HG03066 (cell line): Measurements from ENCODE around the gene GULP1.
"Not testable (repeated sequence)": the region's sequence is repeated elsewhere in the genome, so short reads cannot be mapped to it uniquely, and the experiment has no call there.

Experiments
- ATAC-seq: cut with Tn5 transposase; IDR thresholded peaks from one replicate; pipeline ENCODE4 v1.9.1; 2021; ENCODE audit warnings: low read depth; ENCODE audit not compliant: unreplicated experiment

Gene GULP1

GRCh38 chr2:188580738-188581137 is 289.1 kb downstream of the GULP1 start:
- ATAC-seq, result no peak

DNA sequence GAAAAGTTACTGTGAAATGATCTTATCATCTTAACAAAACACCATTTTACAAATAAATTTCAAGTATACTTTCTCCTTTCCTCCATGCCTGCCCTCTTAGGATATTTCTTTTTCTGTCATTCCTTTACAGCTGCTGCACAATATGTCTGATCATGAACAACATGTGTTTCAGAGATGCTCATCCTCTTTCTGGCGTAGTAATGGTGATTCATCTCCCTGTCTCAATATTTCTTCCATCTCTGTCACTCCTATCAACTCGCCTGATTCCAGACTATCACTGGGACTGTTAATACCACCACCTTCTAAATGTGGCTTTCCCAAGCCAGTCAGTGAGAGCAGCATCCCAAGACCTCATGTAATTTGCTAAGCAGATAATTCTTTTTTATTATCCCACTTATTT is 290.5 kb downstream of the GULP1 start:
- no peak for ATAC-seq

- no peak for ATAC-seq
These were observed 296.6 kb downstream of the GULP1 start for GRCh38 chr2:188588235-188588634.

DNA sequence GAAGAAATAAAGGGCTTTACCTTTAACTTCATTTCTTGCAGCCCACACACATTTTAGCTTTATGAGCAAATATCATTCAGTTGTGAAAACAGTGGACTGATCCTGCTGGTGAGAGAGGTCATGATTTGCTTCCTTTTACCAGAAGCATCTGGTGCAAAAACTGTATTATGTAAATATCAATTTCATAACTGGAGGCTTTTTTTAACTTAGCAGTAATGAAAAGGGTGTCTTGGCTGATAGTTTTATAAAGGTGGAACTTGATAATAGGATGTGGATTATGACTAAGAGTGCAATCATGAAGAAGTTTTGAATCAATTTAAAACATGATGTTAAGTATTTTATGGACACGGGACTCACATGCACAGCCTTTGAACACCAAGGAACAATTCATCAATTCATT is 304.4 kb downstream of the GULP1 start:
- no peak for ATAC-seq

GRCh38 chr2:188598551-188598950 is 306.9 kb downstream of the GULP1 start:
- no peak for ATAC-seq

- ATAC-seq, result no peak
These were observed 307.5 kb downstream of the GULP1 start for GRCh38 chr2:188599140-188599539.

DNA sequence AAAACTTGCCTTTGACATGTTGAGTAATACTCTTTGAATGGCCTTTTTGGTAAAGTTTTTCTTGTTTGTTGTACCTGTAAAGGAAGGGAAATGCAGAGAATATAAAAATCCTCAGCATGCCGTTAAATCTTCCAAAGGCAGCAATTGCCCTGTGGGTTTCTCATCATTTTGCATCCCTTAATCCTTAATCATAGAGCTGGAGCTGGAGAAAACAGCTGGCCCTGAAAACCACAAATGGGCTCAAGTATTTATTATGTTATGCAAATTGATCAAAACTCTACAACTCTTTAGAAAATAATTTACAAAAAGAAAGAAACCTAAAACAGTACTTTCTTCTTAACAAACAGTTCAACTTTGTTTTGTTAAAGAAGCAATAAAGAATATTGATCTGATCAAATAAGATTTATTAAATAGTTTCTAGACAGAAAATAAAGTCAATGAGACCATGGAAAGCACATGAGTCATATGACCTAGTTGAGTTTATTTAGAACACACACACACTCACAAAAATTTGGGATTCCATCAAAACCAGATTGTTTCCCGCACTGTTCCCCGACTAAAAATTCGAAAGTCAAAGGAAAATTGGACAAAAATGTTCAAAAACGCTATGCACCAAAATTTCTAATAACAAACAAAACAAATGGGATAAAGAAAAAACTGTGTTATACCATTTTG is 309.0 kb downstream of the GULP1 start:
- ATAC-seq, result no peak

DNA sequence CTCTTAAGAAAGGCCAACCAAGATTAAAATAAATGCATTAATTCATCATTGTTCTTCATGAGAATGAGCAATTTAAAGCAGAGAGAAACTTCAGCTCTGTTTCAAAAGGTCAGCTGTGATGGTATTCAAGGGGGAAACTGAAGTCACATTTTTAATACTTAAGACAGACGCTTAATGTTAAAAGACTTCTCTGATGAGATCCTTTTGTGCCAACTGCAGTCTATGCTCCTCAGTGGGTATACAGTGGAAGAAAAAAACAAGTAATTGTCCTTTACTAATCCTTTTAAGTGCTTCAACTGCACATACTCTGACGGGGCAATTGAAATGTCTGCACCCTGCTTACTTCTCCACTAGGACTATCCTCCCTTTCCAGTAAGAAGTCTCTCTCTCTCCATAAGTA is 309.7 kb downstream of the GULP1 start:
- no peak for ATAC-seq

- ATAC-seq, result no peak
These were observed 310.3 kb downstream of the GULP1 start for GRCh38 chr2:188601927-188602326.

DNA sequence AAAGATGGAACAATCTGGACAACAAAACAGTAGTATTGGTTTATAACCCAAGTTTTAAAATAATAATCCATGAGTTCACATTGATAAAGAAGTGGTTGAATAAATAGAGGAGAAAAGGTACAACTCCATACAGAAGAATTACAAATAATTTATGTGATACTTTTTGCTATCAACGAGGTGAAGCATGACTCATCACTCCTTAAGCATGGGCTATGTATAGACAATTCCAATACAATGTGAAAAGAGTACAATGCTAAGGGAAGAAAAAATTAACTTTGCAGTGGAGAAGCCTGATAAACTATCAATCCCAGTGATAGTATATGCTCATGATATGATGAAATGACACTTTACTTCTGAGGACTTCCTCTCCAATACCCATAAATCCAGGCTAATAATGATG is 312.9 kb downstream of the GULP1 start:
- no peak for ATAC-seq

DNA sequence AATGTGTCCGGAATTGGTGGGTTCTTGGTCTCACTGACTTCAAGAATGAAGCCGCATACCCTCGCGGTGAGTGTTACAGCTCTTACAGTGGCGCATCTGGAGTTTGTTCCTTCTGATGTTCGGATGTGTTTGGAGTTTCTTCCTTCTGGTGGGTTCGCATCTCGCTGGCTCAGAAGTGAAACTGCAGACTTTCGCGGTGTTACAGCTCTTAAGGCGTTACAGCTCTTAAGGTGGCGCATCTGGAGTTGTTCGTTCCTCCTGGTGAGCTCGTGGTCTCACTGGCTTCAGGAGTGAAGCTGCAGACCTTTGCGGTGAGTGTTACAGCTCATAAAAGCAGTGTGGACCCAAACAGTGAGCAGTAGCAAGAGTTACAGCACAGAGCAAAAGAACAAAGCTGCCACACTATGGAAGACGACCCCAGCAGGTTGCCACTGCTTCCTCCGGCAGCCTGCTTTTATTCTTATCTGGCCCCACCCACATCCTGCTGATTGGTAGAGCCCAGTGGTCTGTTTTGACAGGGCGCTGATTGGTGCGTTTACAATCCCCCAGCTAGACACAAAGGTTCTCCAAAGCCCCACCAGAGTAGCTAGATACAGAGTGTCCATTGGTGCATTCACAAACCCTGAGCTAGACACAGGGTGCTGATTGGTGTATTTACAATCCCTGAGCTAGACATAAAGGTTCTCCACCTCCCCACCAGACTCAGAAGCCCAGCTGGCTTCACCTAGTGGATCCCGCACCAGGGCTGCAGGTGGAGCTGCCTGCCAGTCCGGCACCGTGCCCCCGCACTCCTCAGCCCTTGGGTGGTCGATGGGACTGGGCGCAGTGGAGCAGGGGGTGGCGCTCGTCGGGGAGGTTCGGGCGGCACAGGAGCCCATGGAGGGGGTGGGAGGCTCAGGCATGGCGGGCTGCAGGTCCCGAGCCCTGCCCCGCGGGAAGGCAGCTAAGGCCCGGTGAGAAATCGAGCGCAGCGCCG is 314.2 kb downstream of the GULP1 start:
- ATAC-seq, result not testable (repeated sequence)

- ATAC-seq, result not testable (repeated sequence)
These were observed 314.9 kb downstream of the GULP1 start for GRCh38 chr2:188606596-188606995.

GRCh38 chr2:188607501-188607900 is 315.8 kb downstream of the GULP1 start:
- ATAC-seq, result no peak

DNA sequence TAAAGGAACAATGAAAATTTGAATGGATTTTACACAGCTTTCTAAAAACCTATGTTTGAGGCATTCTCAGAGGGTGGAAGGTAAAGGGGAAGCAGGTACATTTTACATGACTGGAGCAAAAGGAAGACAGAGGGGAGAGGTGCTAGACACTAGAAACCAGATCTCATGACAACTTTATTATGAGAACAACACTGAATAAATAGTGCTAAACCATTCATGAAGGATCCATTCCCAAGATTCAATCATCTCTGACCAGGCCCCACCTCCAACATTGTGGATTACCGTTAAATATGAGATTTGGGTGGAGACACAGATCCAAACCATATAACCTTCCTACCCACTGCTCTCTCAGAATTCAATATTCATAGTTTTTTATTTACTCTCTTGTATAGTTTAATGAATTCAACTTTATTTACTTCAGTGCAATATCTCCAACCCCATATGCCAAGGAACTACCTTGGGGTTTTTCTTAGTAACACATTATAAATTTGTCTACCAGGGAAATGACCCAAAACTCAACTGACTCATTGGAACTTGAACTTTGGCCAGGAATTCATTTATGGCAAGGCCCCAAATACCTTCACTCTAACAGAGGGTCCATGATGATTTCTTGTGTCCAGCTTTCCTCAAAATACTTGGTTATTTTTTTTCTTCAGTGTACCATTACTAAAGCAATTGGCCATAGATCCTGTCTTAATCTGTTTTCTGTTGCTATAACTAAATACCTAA is 317.8 kb downstream of the GULP1 start:
- ATAC-seq, result no peak

- no peak for ATAC-seq
These were observed 318.4 kb downstream of the GULP1 start for GRCh38 chr2:188610050-188610444.

- no peak for ATAC-seq
These were observed 319.2 kb downstream of the GULP1 start for GRCh38 chr2:188610827-188611226.

- no peak for ATAC-seq
These were observed 327.5 kb downstream of the GULP1 start for GRCh38 chr2:188619146-188619545.

DNA sequence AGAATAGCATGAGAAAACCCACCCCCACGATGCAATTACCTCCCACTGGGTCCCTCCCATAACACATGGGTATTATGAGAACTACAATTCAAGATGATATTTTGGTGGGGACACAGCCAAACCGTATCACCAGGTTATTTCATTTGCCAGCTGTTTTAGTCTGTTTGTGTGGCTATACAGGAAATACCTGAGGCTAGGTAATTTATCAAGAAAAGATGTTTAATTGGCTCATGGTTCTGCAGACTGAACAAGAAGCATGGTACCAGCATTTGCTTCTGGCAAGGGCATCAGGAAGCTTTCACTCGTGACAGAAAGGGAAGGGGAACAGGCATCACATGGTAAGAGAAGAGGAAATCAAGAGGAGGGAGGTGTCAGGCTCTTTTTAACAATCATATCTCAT is 329.2 kb downstream of the GULP1 start:
- ATAC-seq, result no peak

DNA sequence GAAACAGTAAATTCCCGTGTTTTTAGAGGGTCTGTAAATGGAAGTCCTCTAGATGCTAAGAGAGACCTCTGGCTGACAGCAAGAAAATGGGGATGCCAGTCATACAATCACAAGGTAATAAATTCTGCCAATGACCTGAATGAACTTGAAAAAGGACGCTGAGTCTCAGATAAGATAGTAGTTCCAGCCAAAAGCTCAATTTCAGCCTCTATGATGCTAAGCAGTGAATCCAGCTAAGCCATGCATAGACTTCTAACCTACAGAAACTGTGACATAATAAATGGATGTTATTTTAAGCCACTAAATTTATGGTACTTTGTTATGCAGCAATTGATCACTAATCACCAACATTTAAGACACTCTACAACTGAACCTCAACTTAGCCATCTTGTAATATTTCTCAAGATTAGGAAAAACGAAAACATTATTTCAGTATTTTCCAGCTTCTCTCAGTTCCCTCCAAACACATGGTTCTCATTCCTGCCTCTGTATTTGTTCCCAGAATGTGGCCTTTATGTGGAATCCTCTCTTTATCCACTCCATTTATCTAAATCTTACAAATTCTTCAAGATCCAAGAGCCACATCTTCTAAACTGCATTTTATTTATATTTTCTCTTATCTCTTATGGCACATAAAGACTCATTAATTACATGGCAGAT is 331.1 kb downstream of the GULP1 start:
- no peak for ATAC-seq

- no peak for ATAC-seq
These were observed 332.4 kb downstream of the GULP1 start for GRCh38 chr2:188623995-188624643.
